Mucosa of descending colon (tissue), 3 donors: Measurements from ENCODE around the gene GPRC5C. TPM values are rescaled to one million over a fixed set of nuclear protein-coding genes. Genes with fewer than 3 reads are reported as not detected.

Source experiments
- ATAC-seq: fragments of 200-7000 bp; cut with Tn5 transposase; one replicate; pipeline ENCODE4 v1.9.1; 2020; ENCODE audit warnings: mild to moderate bottlenecking, moderate library complexity
- DNase-seq, 3 donors: peaks; one replicate each; pipeline ENCODE4 v3.0.0-alpha.2; 2020
- H3K36me3 ChIP-seq: fragments of 200-600 bp; one replicate; pipeline ENCODE4 v1.8.0; 2021; ENCODE audit warnings: low read depth, mild to moderate bottlenecking
- H3K4me1 ChIP-seq: fragments of 200-600 bp; one replicate; pipeline ENCODE4 v1.8.0; 2021; ENCODE audit warnings: low read depth, mild to moderate bottlenecking
- H3K4me3 ChIP-seq: fragments of 200-600 bp; one replicate; pipeline ENCODE4 v1.8.0; 2021; ENCODE audit warnings: mild to moderate bottlenecking
- H3K9me3 ChIP-seq: fragments of 200-600 bp; one replicate; pipeline ENCODE4 v1.8.0; 2021; ENCODE audit warnings: mild to moderate bottlenecking
- intact Hi-C, 2 donors: fragments of 100-400 bp; cut with DNase I in 1 of 2; cut with micrococcal nuclease in 1 of 2; formaldehyde crosslinking; loops; one replicate each; pipeline versions ENCODE4 v1.11.0 to v1.11.1; 2022; cut with DNase I, micrococcal nuclease
- total RNA-seq, 3 donors: library from RNA; stranded (reverse); fragmentation: NEBNext Ultra II Directional in 2 of 3; extraction: Animal tissue kit (Norgen Biotek cat#: 25700) in 2 of 3; gene quantifications; one replicate each; pipeline versions ENCODE4 v1.2.1 to v1.2.4, GENCODE V29; 2021 to 2023
- TF ChIP-seq, protein P1 (sequence below): fragments of 200-600 bp; IDR thresholded peaks from one replicate; pipeline ENCODE4 v1.8.0; 2022; ENCODE audit warnings: antibody characterized with exemption, mild to moderate bottlenecking
- donor health status: DM: no; HTN: no; CAD: no; lungs with moderate emphysema.
- donor health status: DM: no; HTN: no; CAD: no.
- donor health status: DM: no; HTN: yes; CAD: no.

GPRC5C gene
- total RNA-seq, 3 donors from 2014 or later = 62.2 to 172 (median 139) TPM

DNA sequence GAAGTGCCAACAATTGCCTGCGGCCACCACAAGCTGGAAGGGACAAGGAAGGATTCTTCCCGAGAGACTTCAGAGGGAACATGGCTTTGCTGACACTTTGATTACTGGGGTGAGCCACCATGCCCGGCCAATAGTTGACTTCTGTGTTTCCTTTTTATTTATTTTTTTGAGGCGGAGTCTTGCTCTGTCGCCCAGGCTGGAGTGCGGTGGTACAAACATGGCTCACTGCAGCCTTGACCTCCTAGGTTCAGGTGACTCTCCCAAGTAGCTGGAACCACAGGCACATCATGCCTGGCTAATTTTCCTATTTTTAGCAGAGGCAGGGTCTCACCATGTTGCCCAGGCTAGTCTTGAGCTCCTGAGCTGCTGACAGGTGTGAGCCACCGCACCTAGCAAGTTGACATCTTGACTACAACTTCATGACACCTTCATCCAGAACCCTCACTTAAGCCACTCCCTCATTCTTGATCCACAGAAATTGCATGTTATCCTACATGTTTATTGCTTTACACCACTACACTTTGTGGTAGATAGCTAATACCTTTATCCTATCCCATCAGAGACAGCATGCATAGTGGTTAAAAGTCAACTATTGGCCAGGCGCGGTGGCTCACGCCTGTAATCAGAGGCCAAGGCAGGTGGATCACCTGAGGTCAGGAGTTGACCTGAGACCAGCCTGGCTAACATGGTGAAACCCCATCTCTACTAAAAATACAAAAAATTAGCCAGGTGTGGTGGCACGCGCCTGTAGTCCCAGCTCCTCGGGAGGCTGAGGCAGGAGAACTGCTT, 16.1 kb upstream of the GPRC5C start:
- DNase-seq = peak in 2 of 3 donors; percentile 57 to 70
- ATAC-seq = peak; percentile 66
- Histone ChIP-seq H3K4me1 (peaks cover 24% of the 10 kb centered on the region), H3K9me3 (no peaks in the 10 kb centered on the region), H3K36me3 (no peaks in the 10 kb centered on the region), H3K4me3 (no peak overlapping the region)
- TF ChIP-seq, protein P1, sequence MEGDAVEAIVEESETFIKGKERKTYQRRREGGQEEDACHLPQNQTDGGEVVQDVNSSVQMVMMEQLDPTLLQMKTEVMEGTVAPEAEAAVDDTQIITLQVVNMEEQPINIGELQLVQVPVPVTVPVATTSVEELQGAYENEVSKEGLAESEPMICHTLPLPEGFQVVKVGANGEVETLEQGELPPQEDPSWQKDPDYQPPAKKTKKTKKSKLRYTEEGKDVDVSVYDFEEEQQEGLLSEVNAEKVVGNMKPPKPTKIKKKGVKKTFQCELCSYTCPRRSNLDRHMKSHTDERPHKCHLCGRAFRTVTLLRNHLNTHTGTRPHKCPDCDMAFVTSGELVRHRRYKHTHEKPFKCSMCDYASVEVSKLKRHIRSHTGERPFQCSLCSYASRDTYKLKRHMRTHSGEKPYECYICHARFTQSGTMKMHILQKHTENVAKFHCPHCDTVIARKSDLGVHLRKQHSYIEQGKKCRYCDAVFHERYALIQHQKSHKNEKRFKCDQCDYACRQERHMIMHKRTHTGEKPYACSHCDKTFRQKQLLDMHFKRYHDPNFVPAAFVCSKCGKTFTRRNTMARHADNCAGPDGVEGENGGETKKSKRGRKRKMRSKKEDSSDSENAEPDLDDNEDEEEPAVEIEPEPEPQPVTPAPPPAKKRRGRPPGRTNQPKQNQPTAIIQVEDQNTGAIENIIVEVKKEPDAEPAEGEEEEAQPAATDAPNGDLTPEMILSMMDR = no peak
- intact Hi-C loops = no loop called here

DNA sequence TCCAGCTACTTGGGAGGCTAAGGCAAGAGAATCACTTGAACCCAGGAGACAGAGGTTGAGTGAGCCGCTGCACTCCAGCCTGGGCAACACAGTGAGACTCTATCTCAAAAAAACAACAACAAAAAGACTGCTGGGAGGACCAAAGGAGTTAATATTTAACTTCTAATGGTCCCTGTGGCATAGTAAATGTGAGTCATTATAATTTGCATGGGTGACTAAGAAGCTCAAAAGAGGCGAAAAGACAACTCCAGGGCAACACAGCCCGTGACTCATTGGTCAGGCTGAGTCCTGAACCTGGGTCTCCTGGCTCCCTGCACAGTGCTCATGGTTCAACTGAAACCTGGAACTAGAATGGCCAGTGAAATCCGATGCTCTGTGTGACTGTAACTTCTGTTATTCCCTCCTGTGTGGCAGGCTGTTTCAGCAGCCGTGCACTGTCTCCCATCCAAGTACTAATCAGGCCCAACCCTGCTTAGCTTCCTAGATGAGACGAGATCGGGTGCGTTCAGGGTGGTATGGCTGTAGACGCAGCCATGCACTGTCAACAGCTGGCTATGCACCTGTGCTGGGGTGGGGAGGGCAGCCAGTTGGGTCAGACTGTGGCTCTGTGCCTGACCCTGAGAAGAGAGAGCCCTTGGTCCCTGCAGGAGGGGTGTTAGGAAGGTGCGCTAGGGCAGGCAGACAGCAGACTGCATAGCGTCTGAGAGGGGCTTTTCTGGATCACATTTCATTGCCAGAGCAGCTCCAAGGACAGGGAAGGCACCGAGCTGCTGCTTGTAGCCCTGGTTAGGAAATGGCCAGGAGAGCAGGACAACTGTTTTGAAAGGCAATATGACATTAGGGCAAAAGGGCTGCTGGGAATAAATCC, 14.5 kb upstream of the GPRC5C start:
- ATAC-seq = peak; percentile 87
- Histone ChIP-seq H3K9me3 (no peaks in the 10 kb centered on the region), H3K36me3 (no peaks in the 10 kb centered on the region), H3K4me1 (peaks cover 24% of the 10 kb centered on the region), H3K4me3 (no peak overlapping the region)
- intact Hi-C loops = no loop called here
- DNase-seq = peak in 2 of 3 donors; percentile 60 to 63
- TF ChIP-seq, protein P1 = no peak

DNA sequence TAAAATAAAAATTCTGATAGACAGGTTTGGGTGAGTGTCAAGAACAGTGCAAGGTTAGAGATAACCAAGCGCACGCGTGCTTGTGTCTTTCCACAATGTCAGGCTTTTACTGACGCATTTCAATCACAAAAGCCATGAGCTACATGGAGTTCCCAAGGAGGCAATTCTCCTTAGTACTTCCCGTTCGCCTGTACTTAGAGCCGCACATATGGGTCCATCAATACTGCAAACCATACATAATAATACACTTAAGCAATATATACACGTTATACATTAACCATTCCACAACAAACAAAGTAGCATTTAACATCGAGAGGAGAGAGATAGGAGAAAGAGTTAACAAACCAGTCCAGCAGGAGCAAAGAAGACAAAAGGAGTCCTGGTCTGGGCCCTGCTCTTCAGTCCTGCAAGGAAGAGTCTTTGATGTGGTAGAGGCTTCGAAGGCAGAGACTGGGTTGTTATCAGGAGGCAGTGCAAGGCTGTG, 11.9 kb upstream of the GPRC5C start:
- Histone ChIP-seq H3K9me3 (no peaks in the 10 kb centered on the region), H3K36me3 (no peaks in the 10 kb centered on the region), H3K4me3 (no peak overlapping the region), H3K4me1 (peaks cover 24% of the 10 kb centered on the region)
- TF ChIP-seq, protein P1 = no peak
- ATAC-seq = peak; percentile 76
- intact Hi-C loops = no loop called here
- peak in 1 of 3 donors; percentile 52 for DNase-seq

DNA sequence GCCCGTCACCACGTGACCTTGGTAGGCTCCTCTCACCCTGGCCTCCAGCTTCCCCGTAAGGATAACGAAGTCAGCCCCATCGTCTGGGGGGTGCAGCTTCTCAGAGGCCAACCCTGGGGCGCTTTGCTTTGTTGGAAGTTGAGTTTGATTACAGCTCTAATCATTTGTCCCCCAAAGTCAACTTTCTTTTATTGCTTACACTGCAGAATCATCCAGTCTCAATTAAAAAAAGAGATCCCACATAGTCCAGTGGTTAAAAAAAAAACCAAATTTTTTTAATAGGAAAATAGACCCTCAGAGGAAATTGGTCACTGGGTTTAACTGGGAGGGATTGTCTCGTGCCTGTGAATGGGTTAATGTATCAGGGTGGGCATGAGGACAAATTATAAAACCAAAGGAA, 7.8 kb upstream of the GPRC5C start:
- no peaks in the 10 kb centered on the region for H3K36me3 ChIP-seq
- peaks cover 22% of the 10 kb centered on the region for H3K4me1 ChIP-seq
- DNase-seq (no peak), ATAC-seq (no peak)
- intact Hi-C loops = no loop called here
- no peaks in the 10 kb centered on the region for H3K9me3 ChIP-seq
- no peak overlapping the region for H3K4me3 ChIP-seq
- TF ChIP-seq, protein P1 = no peak

DNA sequence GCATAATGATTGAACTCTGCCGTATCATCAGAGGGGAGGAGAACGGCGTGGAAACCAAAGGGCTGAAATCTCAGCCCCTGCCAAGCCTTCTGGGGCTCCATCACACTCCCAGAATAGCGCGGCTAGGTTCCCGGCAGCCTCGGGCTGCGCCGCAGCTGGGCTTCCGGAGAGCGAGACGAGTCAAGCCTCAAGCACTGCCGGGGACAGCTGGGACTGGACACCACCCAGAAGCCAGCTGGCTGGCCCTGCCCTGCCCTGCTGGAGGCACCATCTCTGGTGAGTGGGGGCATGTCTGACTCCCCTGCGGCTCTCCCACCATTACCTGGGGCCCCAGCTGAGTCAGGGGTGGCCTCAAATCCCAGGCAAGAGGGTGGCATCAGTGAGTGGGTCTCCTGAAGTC, 7.2 kb upstream of the GPRC5C start:
- DNase-seq (no peak), ATAC-seq (no peak)
- intact Hi-C loops = no loop called here
- TF ChIP-seq, protein P1 = no peak
- Histone ChIP-seq H3K4me1 (peaks cover 27% of the 10 kb centered on the region), H3K36me3 (no peaks in the 10 kb centered on the region), H3K9me3 (no peaks in the 10 kb centered on the region), H3K4me3 (no peak overlapping the region)
